Measurements from ENCODE around the gene GUCY1A2.

- no peak for TF ChIP-seq CTCF (conservative IDR thresholded peaks at IDR 0.05; ENCODE audit: low read depth, low read length)
- no peak for TF ChIP-seq EZH2 (IDR thresholded peaks at IDR 0.05; ENCODE audit: borderline replicate concordance, low read depth, low read length, poor library complexity, severe bottlenecking)
These were observed 31.8 kb upstream of the GUCY1A2 start for GRCh38 chr11:107050121-107050520.
